ENCODE results near the gene TMEM191B.
"Not testable (repeated sequence)": the region's sequence is repeated elsewhere in the genome, so short reads cannot be mapped to it uniquely, and the experiment has no call there.

TMEM191B gene
- 0.24 to 2.0 (median 0.79) reads per million in 4 experiments for total RNA-seq

GRCh38 chr22:18527752-18528596, at the start of gene TMEM191B:
Gene TMEM191B (plus strand): TSS chr22:18527802. CDS start chr22:18527981, 179 bp downstream.
- DNase-seq: not testable (repeated sequence)

- DNase-seq: not testable (repeated sequence)
These were observed 31.4 kb upstream of the TMEM191B start for GRCh38 chr22:18496227-18496626.

GRCh38 chr22:18511327-18511726, 16.3 kb upstream of the TMEM191B start:
- not testable (repeated sequence) for DNase-seq

GRCh38 chr22:18512378-18512777, 15.2 kb upstream of the TMEM191B start:
- not testable (repeated sequence) for DNase-seq

GRCh38 chr22:18513454-18513853, 14.1 kb upstream of the TMEM191B start:
- not testable (repeated sequence) for DNase-seq

- DNase-seq: not testable (repeated sequence)
These were observed 9.5 kb upstream of the TMEM191B start, which contains the start of gene GGTLC3 for GRCh38 chr22:18518061-18518460. Gene GGTLC3 (minus strand): TSS chr22:18518161. CDS start chr22:18517897, 264 bp downstream.

GRCh38 chr22:18522762-18523161, 4.8 kb upstream of the TMEM191B start:
- not testable (repeated sequence) for DNase-seq

GRCh38 chr22:18523328-18523727, 4.3 kb upstream of the TMEM191B start:
- not testable (repeated sequence) for DNase-seq

- DNase-seq: not testable (repeated sequence)
These were observed 1.2 kb downstream of the TMEM191B start for GRCh38 chr22:18528597-18529415.

GRCh38 chr22:18529416-18530145, 2.0 kb downstream of the TMEM191B start:
- not testable (repeated sequence) for DNase-seq

GRCh38 chr22:18533633-18534032, 6.0 kb downstream of the TMEM191B start:
- not testable (repeated sequence) for DNase-seq

GRCh38 chr22:18534315-18534714, 6.7 kb downstream of the TMEM191B start:
- not testable (repeated sequence) for DNase-seq

- not testable (repeated sequence) for DNase-seq
These were observed 12.4 kb downstream of the TMEM191B start for GRCh38 chr22:18539994-18540393.

GRCh38 chr22:18543400-18543799, 15.8 kb downstream of the TMEM191B start:
- DNase-seq: not testable (repeated sequence)

- not testable (repeated sequence) for DNase-seq
These were observed 17.0 kb downstream of the TMEM191B start for GRCh38 chr22:18544615-18545014.

GRCh38 chr22:18549458-18550179, 22.0 kb downstream of the TMEM191B start:
- not testable (repeated sequence) for DNase-seq

- DNase-seq: not testable (repeated sequence)
These were observed 23.4 kb downstream of the TMEM191B start for GRCh38 chr22:18551046-18551445.

- DNase-seq: not testable (repeated sequence)
These were observed 25.4 kb downstream of the TMEM191B start for GRCh38 chr22:18552839-18553597.

GRCh38 chr22:18554280-18555256, 27.0 kb downstream of the TMEM191B start:
- not testable (repeated sequence) for DNase-seq

- not testable (repeated sequence) for DNase-seq
These were observed 30.9 kb downstream of the TMEM191B start for GRCh38 chr22:18558516-18558915.
